ENCODE measurements around the gene TOX4. TPM values are rescaled to one million over a fixed set of nuclear protein-coding genes. Genes with fewer than 3 reads are reported as not detected.
A peak's percentile ranks its signal among the peaks of the same experiment; 100 is the strongest.

Gene TOX4
- 10 to 100 TPM; 40.2 to 40.3 TPM for total RNA-seq

GRCh38 chr14:21476925-21477681 is at the start of gene TOX4, which contains the start of gene RAB2B:
Gene TOX4 (plus strand): TSS chr14:21477195. CDS start chr14:21477279, 84 bp downstream.
Gene RAB2B (minus strand): TSS chr14:21476959. CDS start chr14:21476872, 87 bp downstream.
- H3K27ac ChIP-seq, result peak within 1 kb of the TSS; percentile 83 to 85

GRCh38 chr14:21428930-21429329 is 48.1 kb upstream of the TOX4 start:
- Histone ChIP-seq H3K27me3 (no peaks in the 10 kb centered on the region), H3K27ac (no peak overlapping the region), H3K9me3 (no peaks in the 10 kb centered on the region), H3K4me1 (peaks cover 0 to 6% of the 10 kb centered on the region in 2 donors), H3K36me3 (peaks cover 74% of the 10 kb centered on the region), H3K4me3 (no peak overlapping the region)
- no peak for TF ChIP-seq CTCF (IDR thresholded peaks at IDR 0.05)
- no peak for DNase-seq (ENCODE audit: low spot score)

More at GRCh38 chr14:21476925-21477681, at the start of gene TOX4, which contains the start of gene RAB2B:
- Histone ChIP-seq H3K27me3 (no peaks in the 10 kb centered on the region), H3K36me3 (peaks cover 11% of the 10 kb centered on the region), H3K9me3 (no peaks in the 10 kb centered on the region), H3K4me1 (peaks cover 0 to 23% of the 10 kb centered on the region in 2 donors), H3K4me3 (peak within 1 kb of the TSS; percentile 79 to 81)
- DNase-seq (ENCODE audit: low spot score), result peak; percentile 94
- peak; percentile 93 to 97 for TF ChIP-seq CTCF (IDR thresholded peaks at IDR 0.05)

DNA sequence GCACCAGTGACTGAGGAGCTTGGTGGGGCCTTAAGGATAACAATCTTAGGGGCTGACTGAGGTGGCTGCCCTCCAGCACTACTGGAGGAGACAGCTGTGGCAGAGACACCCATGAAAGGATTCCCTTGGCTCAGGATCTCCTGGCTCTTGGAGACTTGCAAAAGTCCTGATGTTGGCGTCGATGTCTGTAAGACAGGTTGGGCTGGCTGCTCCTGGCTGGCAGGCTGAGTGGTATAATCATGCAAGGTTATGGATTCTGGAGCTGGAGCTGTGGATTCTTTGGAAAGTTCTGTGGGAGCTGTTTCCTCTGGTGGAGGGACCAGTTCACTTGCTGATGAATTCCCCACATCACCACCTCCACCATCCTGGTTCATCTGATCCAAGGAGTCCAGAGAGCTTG is 45.9 kb upstream of the TOX4 start:
- TF ChIP-seq CTCF (IDR thresholded peaks at IDR 0.05), result no peak
- DNase-seq (ENCODE audit: low spot score), result no peak
- H3K9me3 ChIP-seq, result no peaks in the 10 kb centered on the region

GRCh38 chr14:21436567-21437062 is 40.4 kb upstream of the TOX4 start:
- Histone ChIP-seq H3K4me1 (peaks cover 0 to 23% of the 10 kb centered on the region in 2 donors), H3K9me3 (no peaks in the 10 kb centered on the region), H3K27ac (peak overlapping the region; percentile 87), H3K36me3 (peaks cover 2% of the 10 kb centered on the region), H3K4me3 (peak overlapping the region; percentile 84 to 91), H3K27me3 (no peaks in the 10 kb centered on the region)
- TF ChIP-seq CTCF (IDR thresholded peaks at IDR 0.05), result no peak
- DNase-seq (ENCODE audit: low spot score), result no peak

More for the DNA sequence above, 45.9 kb upstream of the TOX4 start:
- Histone ChIP-seq H3K36me3 (peaks cover 53% of the 10 kb centered on the region), H3K27ac (no peak overlapping the region), H3K27me3 (no peaks in the 10 kb centered on the region), H3K4me1 (peaks cover 0 to 15% of the 10 kb centered on the region in 2 donors), H3K4me3 (no peak overlapping the region)

DNA sequence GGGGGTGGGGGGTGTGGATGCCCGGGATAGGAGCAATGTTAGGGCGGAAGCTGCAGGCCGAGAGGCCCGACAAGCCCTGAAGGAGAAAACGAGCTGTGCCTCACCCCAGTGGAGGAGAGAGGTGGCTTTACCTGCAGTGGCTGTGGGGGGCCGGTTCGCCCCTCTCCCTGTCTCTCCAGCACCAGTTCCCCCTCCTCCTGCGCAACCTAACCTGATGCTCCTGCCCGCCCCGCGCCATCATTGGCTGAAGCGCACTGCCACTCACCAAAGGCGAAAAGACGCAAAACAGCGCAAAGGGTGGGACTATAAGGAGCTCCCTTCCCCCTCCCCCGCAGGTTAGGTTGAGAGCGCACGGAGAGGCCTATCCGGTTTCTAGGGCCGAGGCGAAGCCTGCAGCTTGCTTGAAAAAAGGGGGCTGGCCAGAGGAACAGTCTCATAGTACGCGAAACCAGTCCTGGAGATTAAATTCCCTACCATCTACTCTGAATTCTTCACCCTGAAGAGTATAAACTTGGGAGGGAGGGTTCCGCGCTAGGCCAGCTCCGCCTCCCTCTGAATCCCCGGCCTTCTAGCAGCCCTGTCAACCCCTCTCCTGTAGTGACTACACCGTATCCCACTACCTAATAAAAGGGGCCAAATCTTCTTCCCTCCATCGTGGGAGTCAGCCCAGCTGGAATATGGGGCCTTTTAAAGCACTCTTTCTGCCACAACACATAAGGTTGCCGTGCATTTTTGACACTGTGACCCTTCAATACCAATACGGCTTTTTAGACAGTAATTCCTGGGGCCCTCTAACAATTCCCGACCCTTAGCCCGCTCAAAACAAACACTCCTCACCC is 39.7 kb upstream of the TOX4 start:
- no peaks in the 10 kb centered on the region for H3K9me3 ChIP-seq
- no peaks in the 10 kb centered on the region for H3K36me3 ChIP-seq
- H3K4me1 ChIP-seq, result peaks cover 0 to 23% of the 10 kb centered on the region in 2 donors
- peak overlapping the region; percentile 84 to 91 for H3K4me3 ChIP-seq
- H3K27ac ChIP-seq, result peak overlapping the region; percentile 87
- H3K27me3 ChIP-seq, result no peaks in the 10 kb centered on the region
- no peak for TF ChIP-seq CTCF (IDR thresholded peaks at IDR 0.05)
- DNase-seq (ENCODE audit: low spot score), result peak; percentile 97
